NCI-H2196 (cell line): ENCODE data around the gene SMAD3.

Source experiments
- DNase-seq: peaks from one replicate; lab custom pipeline; 2025; ENCODE audit not compliant: unreplicated experiment; lab: John Stamatoyannopoulos, UW

SMAD3 gene

DNA sequence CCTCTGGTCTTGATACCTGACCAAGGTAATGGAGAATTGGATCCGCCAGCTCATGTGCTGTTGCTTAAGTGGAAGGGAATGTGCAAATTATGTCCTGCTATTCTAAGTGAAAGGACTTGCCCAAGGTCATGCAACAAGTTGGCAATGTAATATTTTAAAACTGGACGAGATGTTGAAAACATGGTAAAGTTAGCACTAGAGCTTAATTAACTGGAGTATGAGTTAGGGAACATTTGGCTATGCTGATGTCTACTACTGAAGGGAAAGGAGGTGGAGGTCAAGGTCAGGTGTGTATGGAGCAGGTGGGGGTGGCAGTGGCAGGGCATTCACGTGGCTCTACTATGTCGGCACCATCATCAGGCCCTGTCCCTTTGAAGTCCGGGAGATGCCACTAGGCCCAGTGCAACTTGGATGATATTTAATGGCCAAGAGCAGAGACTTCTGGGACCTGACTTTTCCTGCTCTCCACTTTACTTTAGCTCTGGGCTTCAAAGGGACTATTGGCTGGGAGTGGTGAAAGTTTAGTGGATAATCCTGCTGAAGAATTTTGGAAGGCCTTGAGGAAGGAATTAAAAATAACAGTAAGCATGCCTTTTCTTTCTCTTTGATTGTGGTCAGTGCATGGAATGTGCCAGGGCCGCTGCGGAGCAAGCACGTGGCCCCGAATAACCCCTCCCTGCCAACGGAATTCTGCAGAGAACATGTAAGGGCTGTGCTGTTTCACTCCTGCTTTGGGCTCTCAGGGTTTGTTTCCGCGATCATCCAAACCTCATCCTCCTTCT is 14.9 kb downstream of the SMAD3 start:
- DNase-seq = no peak

DNA sequence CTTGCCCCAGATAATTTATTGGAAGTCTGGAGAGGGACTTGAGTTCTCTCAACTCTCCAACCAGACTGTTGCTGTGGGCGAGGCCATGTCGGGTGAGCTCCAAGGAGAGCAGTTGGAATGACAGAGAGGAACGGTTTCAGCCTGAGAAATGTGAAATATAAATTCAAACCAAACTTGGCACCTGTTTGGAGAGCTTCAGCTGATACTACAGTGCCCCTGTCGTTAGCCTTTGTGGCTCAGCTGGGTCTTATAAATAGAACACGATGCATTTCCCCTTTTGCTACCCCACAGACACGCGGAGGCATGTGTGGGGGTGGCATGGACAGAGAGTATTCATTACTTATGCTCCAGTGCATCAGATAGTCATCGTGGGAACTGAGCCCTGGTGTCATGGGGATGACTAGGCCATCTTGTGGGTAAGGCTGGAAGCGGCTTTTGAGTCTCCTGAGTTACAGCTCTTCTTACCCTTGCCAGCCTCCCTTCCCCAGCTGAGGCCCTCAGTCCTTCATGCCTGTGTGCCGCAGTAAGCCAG is 15.6 kb downstream of the SMAD3 start:
- DNase-seq = no peak

DNA sequence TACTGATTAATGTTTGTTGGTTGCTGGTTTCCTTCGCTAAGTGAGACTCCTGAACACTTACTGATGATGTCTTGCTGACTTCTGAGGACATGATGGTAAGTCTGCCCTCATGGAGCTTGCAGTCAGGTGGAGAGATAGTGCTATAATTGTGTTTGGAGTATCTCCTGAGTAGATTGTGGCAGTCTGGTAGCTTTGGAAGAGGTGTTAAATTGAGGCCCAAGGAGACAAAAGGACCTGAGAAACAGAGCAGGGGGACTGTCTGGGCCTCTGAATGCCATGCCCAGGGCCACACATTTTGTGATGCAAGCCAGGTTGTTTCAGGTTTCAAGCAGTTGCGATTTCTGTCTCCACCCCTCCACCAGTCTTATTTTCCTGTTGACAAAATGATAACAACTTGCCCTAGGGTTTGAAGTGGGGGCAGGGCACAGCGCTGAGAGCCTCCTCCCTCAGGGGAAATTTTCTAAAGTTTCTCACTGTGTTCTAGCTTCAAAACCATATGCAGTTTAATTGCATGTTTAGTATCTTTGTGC is 16.7 kb downstream of the SMAD3 start:
- no peak for DNase-seq

DNA sequence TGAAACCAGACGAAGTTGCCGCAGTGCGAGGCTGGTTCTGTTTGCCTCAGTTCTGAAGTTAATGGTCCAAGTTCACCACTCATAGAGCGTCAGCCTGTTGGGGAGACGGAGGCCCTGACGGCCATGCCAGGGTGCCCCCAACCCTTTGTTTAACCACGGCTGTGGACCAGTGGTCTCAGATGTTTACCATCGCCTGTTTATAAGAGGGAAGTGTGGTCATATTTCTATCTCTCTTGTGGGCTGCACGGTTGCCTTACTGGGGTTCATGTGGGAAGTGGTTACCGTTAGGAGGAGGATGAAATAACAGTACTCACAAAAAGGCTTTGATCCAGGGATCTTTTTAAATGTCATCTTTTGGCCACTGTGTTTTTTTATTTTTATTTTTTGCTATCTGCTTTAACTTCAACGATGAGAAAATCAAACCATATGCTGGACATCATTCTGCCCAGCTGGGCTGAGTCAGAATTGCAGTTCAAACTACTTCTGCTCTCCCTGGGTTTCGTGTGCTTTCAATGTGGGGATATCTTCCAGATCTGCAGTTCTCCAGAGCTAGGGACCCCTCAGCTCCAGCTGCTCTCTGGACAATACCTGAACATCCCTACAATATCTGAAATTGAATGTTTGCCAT is 17.8 kb downstream of the SMAD3 start:
- DNase-seq = no peak

DNA sequence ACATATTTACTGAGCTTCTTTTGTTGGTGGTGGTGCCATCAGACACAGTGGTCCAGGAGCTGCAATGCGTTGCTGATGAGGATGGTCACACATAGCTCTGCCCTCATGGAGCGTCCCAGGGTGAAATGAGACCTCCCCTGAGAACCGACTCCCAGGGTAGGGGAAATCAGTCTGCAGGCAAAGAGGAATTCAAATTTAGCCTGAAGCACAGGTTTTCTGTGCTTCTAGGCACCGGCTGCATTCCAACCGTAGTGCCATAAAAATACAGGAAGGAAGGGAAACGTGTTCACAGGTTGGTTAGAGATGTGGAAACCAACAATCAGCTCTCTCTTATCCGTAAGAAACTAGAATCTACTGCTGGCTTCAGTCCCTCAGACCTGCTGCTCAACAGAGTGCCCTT is 19.2 kb downstream of the SMAD3 start:
- no peak for DNase-seq

DNA sequence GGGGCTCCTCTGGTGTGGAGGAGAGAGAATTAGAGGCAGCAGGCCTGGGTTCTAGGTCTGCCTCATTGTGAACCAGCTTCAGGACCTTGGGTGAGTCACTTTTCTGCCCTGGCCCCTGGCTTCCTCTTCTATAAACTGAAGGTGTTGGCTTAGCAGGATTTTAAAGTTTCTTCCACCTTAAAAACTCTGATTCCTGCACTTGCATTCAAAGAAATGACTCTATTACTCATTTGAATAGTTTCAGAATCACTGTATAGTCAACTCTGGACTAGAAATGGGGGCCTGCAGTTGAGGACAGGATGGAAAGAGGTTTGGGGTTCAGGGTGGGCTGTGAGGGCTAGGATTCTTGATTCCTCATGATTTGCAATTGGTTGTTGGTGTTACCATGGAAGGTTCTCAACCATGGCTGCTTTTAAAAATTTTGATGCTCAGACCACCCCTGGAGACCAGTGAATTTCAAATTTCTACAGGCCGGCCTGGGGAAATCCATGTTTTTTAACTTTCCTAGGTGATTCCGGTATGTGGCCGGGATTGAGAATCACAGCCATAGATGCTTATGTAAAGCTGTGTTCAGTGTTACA is 19.9 kb downstream of the SMAD3 start:
- no peak for DNase-seq

DNA sequence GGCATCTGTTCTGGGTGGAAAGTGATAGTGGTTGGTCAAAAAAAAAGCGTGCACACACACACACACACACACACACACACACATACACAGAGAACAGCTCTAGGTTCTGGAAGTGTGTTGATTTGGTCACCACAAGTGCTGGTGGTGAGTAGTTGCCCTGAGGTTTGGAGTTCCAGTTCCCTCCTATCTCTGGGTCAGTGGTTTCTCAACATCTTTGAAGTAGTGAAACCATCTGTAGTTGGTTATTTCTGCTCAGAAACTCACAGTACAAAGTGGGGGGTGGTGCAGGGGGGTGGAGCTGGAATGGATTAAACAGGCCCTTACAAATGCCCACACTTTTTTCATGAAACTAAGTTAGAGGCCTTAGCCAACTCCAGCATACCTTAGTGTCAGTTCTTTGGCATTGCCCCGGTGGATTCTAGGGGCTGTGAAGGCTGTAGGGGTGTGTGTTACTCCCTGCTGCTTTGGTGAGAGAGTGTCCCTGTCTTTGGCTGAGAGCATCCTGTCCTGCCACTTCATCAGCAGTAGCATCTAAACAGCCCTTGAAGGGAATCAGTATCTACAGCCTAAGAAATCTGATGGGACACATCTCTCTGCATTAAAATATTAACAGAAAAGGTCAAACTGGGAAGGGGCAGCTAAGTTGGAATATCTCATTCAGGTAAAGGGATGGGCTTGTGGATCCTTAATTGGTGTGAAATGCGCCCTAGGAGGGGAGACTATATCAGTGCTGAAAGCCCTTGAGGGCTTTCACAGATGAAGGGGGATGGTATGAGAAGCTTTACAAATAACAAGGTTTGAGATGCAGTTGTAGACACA is 20.6 kb downstream of the SMAD3 start:
- DNase-seq = no peak

DNA sequence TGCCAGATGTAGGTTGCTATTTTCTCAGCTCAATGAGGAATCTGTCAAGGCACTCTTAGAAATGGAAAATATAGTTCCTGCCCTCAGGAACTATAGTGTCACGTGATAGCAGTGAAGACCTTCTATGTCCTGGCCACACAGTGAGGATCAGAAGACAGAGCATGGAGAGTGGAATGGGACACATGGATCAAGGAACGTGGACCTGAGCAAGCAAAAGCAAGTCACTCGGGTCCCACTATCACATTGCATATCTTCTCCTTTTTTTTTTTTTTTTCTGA is 21.2 kb downstream of the SMAD3 start:
- no peak for DNase-seq

DNA sequence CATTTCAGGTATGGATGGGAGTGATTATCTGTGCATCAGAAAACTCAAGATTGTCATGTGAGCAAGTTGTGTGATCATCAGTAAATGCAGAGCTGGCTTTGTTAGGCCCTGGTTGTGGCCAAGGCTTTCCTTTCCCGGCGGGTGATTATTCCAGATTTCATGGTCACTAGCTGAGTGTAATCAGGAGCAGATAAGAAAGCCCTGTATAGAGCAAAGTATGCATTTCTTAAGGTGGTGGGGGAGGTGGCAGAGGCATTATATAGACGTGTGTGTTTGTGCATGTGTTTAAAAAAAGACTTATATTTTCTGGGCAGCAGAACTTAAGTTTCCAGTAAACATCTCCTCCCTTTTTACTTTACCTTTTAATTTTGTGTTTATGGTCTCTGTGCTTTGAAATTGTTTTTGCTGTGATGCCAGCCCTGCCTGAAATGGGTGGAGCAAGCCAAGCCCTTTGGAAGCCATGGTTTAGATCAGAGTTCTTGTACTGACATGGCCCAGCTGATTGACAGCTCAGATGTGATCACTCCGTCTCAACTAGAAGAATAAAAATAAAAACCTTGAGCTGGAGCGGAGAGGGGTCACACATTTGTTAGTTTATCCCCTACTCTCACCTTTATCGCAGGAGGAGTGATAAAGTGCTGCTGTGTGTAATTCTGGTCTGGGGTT is 22.2 kb downstream of the SMAD3 start:
- DNase-seq = no peak

DNA sequence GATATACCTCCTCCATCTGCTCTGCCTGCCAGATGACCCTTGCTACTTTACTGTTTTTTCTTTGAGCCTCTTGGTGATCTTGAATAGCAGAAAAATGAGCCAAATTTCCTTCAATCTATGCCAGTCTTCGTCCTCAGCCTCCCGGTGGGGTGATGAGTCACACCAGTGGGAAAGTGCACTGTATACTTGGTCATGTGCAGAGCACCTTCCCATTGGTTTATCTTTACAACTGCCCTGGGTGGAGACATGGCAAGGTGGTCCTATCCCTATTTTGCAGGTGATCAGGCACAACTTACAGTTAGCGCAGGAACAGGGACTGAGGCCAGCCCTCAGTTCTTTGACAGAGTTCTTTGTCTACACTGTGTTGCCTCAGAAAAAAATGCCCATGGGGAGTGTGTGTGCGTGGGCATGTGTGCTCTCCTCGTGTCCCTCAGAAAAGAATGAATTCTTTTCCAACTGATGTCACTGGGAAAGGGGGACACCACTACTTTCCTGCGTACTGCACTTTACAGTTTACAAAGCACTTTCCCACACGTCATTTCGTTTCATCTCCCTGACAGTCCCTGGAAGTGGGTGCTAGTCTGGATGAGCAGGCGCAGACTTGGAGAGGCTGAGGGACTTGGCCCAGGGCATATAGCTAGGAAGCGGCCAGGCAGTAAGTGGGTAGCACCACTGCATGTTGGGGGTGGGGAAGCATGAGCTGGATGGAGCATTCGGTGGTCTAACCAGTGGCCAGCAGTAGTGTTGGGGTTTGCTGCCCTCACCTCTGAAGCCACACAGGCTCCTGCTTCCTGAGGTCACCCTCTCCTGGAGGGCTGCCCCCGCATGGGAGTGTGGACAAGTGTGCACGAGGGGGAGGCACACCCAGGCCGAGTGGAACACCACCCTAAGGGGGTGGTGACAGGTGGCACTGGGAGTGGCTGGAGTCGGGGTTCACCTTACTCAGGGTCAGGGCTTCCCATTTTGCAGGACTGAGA is 24.1 kb downstream of the SMAD3 start:
- no peak for DNase-seq

DNA sequence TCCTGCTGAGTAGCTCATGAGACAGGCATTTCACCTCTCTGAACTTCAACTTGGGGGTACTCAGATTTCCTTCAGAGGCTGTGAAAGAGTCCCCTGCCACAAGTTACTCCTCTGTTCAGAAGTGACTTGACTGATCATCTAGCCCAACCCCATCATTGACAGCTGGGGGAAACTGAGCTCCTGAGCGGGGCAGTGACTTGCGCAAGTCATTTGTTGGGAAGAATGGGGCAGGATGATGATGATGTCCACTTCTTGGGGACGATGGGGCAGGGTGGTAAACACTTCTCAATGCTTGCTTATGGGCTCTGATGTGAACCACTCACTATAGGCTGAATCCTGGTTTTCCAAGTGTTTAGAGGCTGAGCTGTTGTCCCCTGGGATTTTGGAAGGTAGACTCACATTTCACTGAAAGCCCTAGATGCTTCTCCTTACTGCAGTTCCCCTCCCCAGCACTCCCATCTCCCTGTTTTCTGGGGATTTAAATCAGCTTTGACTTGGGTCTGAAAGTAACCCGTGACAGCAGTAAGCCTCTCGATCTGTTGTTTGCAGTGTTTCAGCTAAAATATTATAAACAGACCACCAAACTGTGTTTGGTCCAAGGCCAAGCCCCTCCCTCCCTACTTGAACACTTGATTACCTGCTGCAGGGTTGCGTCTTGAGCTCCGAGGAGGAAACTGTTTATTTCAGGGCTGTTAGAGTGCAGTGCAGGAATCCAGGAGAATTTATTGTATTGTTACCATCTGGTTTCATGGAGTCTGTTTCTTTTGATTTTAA is 25.1 kb downstream of the SMAD3 start:
- DNase-seq = no peak

DNA sequence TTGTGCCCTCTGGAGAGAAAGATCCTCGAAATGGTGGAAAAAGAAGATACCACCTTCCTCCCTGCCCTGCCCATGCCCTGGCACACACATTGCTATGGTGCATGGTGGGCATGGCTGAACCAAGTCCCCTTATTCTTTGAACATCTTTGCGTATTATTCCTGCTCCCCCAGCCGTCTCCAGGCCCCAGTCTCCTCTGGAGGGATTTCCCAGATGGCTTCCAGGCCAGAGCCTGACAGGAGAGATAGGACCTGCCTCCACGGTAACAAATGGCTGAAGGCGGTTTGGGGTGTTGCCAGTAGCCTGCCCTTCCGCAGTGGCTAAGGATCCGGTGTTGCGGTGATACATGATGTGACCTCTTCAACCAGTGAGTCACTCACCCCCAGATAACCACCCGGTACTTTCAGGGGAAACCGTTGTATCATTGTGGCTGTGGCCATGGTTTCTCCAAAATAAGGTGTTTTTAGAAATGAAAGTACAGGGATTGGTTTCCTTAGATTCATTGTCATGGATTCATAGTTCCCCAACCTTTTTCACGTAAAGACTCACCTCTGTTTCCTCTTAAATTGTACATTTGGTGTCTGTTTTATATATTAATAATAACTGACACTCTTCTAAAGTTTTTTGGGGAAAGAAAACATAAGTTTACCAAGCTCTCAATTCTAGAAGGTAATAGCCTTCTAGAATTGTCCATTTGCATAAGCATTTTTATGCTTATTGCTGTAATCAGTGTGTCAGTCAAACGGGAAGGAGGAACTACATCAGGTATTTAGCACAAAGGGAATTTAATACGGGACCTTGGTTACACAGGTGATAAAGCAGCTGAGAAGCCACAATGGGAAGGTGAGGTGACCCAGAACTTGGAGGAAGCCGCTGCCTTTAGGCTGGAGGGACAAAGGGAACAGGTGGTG is 25.9 kb downstream of the SMAD3 start:
- peak; percentile 31 for DNase-seq

DNA sequence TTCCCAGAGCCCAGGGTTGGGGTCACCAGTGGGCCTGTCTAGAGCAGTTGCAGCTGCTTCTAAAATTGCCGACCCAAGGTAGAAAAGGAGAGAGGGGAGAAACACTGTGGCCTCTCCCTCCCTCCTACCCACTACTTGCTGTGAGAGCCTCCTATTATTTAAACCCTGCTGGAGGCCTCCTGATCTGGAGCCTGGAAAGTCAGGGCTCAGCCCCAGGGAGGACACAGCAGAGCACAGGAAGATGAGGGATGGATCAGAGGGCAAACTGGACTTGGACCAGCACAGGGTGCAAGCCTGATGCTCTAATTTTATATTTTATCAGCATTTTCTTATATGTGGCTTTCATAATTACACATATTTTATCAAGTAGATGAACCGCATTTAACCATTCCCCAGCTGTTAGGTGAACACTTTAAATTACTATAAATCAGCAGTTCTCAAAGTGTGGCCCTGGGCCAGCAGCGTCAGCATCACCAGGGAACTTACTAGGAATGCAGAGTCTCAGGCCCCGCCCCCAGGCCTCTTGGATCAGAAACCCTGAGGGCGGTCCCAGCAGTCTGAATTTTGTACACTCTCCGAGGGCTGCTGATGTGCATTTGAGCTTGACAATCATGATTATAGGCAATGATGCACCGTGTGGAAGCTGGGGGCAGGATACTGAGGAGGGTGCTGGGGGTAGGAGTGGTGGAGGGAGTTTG is 26.7 kb downstream of the SMAD3 start:
- no peak for DNase-seq

DNA sequence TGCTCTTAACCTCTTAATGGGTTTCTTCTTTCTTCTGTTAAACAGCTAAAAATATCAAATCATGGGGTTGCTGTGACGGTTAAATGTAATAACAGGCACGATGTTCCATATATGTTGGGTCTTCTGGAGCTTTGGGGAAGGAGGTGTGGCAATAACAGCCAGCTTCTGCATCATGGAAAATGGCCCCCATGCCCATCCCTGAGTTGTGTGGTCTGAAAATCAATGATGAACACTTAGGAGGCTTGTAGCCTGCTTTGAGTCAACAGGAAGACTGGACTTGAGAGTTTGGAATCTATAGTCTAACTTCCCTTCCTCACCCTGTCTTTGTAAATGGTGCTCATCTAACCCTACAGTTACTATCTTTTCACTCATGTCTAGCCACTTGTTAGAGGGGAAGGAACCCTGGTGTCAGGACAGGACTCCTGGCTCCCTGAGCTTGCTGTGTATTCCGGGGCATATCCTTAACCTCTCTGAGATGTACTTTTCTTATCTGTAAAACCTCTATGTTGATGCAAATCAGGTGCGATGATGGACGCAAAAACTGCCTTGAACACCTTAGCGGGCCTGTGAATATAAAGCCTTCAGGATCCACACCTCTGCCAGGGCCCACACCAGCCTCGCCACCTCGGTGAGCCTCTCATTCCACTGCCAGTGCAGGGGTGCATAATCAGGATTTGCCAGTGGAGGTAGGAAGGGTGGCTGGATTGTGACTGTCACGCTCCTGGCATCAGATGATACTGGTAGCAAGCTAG is 27.5 kb downstream of the SMAD3 start:
- no peak for DNase-seq

DNA sequence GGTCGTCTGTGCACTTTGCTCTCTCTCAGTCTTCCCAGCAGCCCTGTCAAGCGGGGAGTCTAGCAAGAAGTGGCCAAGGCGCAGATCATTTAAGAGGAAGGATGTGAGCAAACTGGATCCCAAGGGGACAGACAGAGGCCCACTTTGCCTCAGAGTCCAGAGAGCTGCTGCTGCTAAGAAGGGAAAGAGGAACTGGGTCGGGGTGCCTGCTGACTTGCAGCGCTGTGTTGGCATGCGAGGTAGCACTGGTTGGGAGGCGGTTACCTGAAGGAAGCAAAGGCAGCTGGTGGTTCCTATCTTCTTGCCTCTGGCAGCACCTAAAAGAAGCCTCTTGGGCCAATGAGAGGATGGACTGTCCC is 28.1 kb downstream of the SMAD3 start:
- no peak for DNase-seq

DNA sequence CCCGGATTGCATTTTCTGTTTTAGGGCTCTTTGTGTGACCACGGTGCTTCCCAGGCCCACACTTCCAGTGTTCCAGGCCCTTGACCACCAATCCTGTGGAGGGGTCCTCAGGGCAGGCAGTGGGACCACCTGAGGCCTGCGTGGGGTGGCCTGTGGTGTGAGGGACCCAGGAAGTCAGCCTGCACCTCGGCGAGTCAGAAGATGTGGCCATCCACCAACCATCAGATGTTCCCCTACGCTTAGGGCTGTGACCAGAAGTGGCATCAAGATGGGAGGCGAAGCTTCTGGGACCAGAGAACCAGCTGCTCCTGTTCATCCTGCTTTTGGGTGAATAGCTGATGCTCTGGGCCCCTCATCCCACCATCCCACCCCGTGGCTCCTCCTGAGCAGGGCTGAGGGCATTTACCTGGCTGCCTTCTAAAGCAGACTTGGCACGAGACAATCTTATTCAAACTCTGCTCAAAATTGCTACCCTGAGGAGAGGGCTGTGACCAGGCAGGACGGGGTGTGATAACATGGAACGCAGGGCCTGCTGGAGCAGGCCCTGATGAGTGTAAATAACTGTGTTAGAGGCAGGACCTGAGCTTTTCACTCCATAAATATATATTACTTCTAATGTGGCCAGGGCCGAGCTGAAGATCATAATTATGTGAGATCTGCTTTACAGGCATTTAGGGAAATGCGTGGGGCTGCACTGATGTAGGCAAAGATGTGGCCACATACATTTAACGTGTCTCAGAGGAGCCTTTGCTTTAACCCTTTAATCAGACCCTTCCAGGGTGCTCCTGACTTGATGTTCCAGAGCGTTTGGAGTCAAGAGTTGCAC is 28.8 kb downstream of the SMAD3 start:
- no peak for DNase-seq
